Ishikawa (cell line): Measurements from ENCODE around the gene PLA2G4F.

Experiments used
- CREB1 ChIP-seq: IDR thresholded peaks from 2 replicates; pipeline ENCODE4 v1.6.1; 2012; ENCODE audit warnings: low read depth
- EP300 ChIP-seq: IDR thresholded peaks from 2 replicates; pipeline ENCODE4 v1.6.1; 2012; ENCODE audit warnings: borderline replicate concordance
- MAX ChIP-seq: IDR thresholded peaks from 2 replicates; pipeline ENCODE4 v1.6.1; 2012
- RAD21 ChIP-seq: IDR thresholded peaks from 2 replicates; pipeline ENCODE4 v1.6.1; 2012; ENCODE audit warnings: low read depth
- REST ChIP-seq: IDR thresholded peaks from 2 replicates; pipeline ENCODE4 v1.6.1; 2012; ENCODE audit warnings: low read depth, mild to moderate bottlenecking
- TAF1 ChIP-seq: IDR thresholded peaks from 2 replicates; pipeline ENCODE4 v1.6.1; 2012; ENCODE audit warnings: low read depth, mild to moderate bottlenecking
- TCF12 ChIP-seq: IDR thresholded peaks from 2 replicates; pipeline ENCODE4 v1.6.1; 2012; ENCODE audit warnings: low read depth
- YY1 ChIP-seq: IDR thresholded peaks from 2 replicates; pipeline ENCODE4 v1.6.1; 2012; ENCODE audit warnings: low read depth
- TF ChIP-seq, protein P1 (sequence below): IDR thresholded peaks from 2 replicates; pipeline ENCODE4 v1.6.1; 2012

DNA sequence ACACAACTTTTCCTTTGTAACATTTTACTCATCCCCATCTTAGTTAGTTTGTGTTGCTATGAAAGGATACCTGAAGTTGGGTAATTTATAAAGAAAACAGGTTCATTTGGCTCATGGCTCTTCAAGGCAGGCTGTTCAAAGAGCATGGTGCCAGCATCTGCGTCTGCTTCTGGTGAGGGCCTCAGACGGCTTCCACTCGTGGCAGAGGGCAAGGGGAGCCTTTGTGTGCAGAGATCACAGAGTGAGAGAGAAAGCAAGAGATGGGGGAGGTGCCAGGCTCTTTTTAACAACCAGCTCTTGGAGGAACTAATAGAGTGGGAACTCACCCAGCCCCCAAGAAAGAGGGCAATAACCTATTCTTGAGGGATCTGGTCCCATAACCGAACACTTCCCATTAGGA is 23.1 kb downstream of the PLA2G4F start:
- no peak for TF ChIP-seq EP300
- TF ChIP-seq TCF12: no peak
- TF ChIP-seq, protein P1, sequence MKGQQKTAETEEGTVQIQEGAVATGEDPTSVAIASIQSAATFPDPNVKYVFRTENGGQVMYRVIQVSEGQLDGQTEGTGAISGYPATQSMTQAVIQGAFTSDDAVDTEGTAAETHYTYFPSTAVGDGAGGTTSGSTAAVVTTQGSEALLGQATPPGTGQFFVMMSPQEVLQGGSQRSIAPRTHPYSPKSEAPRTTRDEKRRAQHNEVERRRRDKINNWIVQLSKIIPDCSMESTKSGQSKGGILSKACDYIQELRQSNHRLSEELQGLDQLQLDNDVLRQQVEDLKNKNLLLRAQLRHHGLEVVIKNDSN: no peak
- no peak for TF ChIP-seq REST
- no peak for TF ChIP-seq RAD21
- TF ChIP-seq CREB1: no peak
- no peak for TF ChIP-seq YY1
- no peak for TF ChIP-seq TAF1
- no peak for TF ChIP-seq MAX
